HepG2 (cell line): Measurements from ENCODE around the gene HDGFL2. TPM values are rescaled to one million over a fixed set of nuclear protein-coding genes. Genes with fewer than 3 reads are reported as not detected.

ENCODE experiments used
- ATF4 ChIP-seq, 2 experiments: fragments of 450-650 bp in 1 of 2; sonication (generic) in 1 of 2; formaldehyde crosslinking; IDR thresholded peaks; 2 replicates each; pipeline versions ENCODE4 v1.5.0 to v1.8.0; 2020 to 2022; ENCODE audit warnings: mild to moderate bottlenecking in 1 of 2, missing genetic modification reagents in 1 of 2
- CBX2 ChIP-seq, 2 experiments: fragments of 200-600 bp in 1 of 2; sonication (generic); formaldehyde crosslinking in 1 of 2; IDR thresholded peaks; 2 replicates each; pipeline versions ENCODE4 v1.7.0 to v1.8.1; 2018 to 2022; ENCODE audit warnings: low read depth in 2 of 2, low read length in 1 of 2, mild to moderate bottlenecking in 1 of 2, missing genetic modification reagents in 1 of 2
- MEIS1 ChIP-seq: sonication (generic); formaldehyde crosslinking; IDR thresholded peaks from 2 replicates; pipeline ENCODE4 v1.9.0; 2021; ENCODE audit warnings: mild to moderate bottlenecking, missing genetic modification reagents, moderate library complexity, borderline replicate concordance
- MEIS2 ChIP-seq: sonication (generic); formaldehyde crosslinking; IDR thresholded peaks from 2 replicates; pipeline ENCODE4 v1.9.0; 2021; ENCODE audit warnings: mild to moderate bottlenecking, missing genetic modification reagents
- NFIC ChIP-seq: IDR thresholded peaks from 2 replicates; pipeline ENCODE4 v1.6.1; 2012; ENCODE audit warnings: mild to moderate bottlenecking, low read length, inconsistent platforms
- NONO ChIP-seq, 2 experiments: fragments of 450-650 bp in 1 of 2; sonication (generic) in 1 of 2; formaldehyde crosslinking in 1 of 2; IDR thresholded peaks in 1 of 2; conservative IDR thresholded peaks in 1 of 2; 2 replicates each; pipeline versions ENCODE4 v1.6.1 to v1.8.0; 2017 to 2022; ENCODE audit warnings: mild to moderate bottlenecking in 1 of 2, missing genetic modification reagents in 1 of 2, moderate library complexity in 1 of 2
- RNF219 ChIP-seq: sonication (generic); formaldehyde crosslinking; IDR thresholded peaks from 2 replicates; pipeline ENCODE4 v1.5.0; 2020; ENCODE audit warnings: mild to moderate bottlenecking, missing genetic modification reagents
- SMARCE1 ChIP-seq: fragments of 450-650 bp; IDR thresholded peaks from 2 replicates; pipeline ENCODE4 v1.6.1; 2017; ENCODE audit warnings: borderline replicate concordance
- YY1 ChIP-seq: IDR thresholded peaks from 2 replicates; pipeline ENCODE4 v1.6.1; 2011; ENCODE audit warnings: low read length, low read depth, moderate library complexity, mild to moderate bottlenecking; ENCODE audit not compliant: insufficient read depth, insufficient replicate concordance
- ZKSCAN8 ChIP-seq: IDR thresholded peaks from 2 replicates; pipeline ENCODE4 v1.6.1; 2016; ENCODE audit warnings: borderline replicate concordance, missing genetic modification reagents, missing compliant biosample characterization
- ZMYM2 ChIP-seq: sonication (generic); formaldehyde crosslinking; IDR thresholded peaks from 2 replicates; pipeline ENCODE4 v1.8.0; 2022; ENCODE audit warnings: mild to moderate bottlenecking, missing genetic modification reagents
- ZNF296 ChIP-seq: sonication (generic); formaldehyde crosslinking; conservative IDR thresholded peaks from 2 replicates; pipeline ENCODE4 v1.5.0; 2020; ENCODE audit warnings: mild to moderate bottlenecking, missing genetic modification reagents
- ZNF331 ChIP-seq: sonication (generic); formaldehyde crosslinking; IDR thresholded peaks from 2 replicates; pipeline ENCODE4 v1.4.0; 2020; ENCODE audit warnings: missing genetic modification reagents
- ZNF430 ChIP-seq: sonication (generic); formaldehyde crosslinking; IDR thresholded peaks from 2 replicates; pipeline ENCODE4 v1.9.0; 2021; ENCODE audit warnings: mild to moderate bottlenecking, missing genetic modification reagents
- ZNF598 ChIP-seq: sonication (generic); formaldehyde crosslinking; IDR thresholded peaks from 2 replicates; pipeline ENCODE4 v1.5.1; 2020; ENCODE audit warnings: mild to moderate bottlenecking, missing genetic modification reagents, borderline replicate concordance
- ZNF878 ChIP-seq: sonication (generic); formaldehyde crosslinking; IDR thresholded peaks from 2 replicates; pipeline ENCODE4 v1.8.1; 2023; ENCODE audit warnings: mild to moderate bottlenecking, missing genetic modification reagents, moderate library complexity
- polyA plus RNA-seq, 8 experiments: library from polyadenylated mRNA; depleted of rRNA in 3 of 8; stranded (reverse) in 7 of 8; unstranded in 1 of 8; fragments of >200 nt; fragmentation: Illumina TruSeq in 4 of 8; extraction: Trizol in 4 of 8; gene quantifications; 2 replicates each; pipeline versions ENCODE4 v1.2.1 to v1.2.3, GENCODE V29; 2011 to 2016; ENCODE audit warnings: low read depth in 4 of 8, missing spikeins in 1 of 8, mixed read lengths in 1 of 8; ENCODE audit not compliant: insufficient read depth in 1 of 8
- total RNA-seq, 5 experiments: library from RNA; depleted of rRNA; stranded (reverse); fragments of >200 nt; fragmentation: Illumina TruSeq; extraction: Trizol; gene quantifications; 2 replicates each; pipeline ENCODE4 v1.2.3, GENCODE V29; 2016; ENCODE audit warnings: low read depth in 1 of 5
- TF ChIP-seq, protein P1 (sequence below): sonication (generic); formaldehyde crosslinking; IDR thresholded peaks from 2 replicates; pipeline ENCODE4 v1.8.0; 2023; ENCODE audit warnings: mild to moderate bottlenecking, missing genetic modification reagents
- TF ChIP-seq, protein P2 (sequence below): sonication (generic); formaldehyde crosslinking; IDR thresholded peaks from 2 replicates; pipeline ENCODE4 v1.5.0; 2020; ENCODE audit warnings: missing genetic modification reagents
- TF ChIP-seq, protein P3 (sequence below): sonication (generic); formaldehyde crosslinking; IDR thresholded peaks from 2 replicates; pipeline ENCODE4 v1.4.0; 2020; ENCODE audit warnings: mild to moderate bottlenecking, missing genetic modification reagents
- TF ChIP-seq, protein P4 (sequence below): sonication (generic); formaldehyde crosslinking; IDR thresholded peaks from 2 replicates; pipeline ENCODE4 v1.5.1; 2020; ENCODE audit warnings: mild to moderate bottlenecking, missing genetic modification reagents, borderline replicate concordance

HDGFL2 gene
- total and polyA plus RNA-seq, 2 of the 13 experiments (the other 11 are each of a cell fraction or from before 2014, with no cell fraction given) = 20.0 to 51.1 TPM

- no peak for TF ChIP-seq ZNF598 (CRISPR knock-in tag)
- TF ChIP-seq, protein P1, sequence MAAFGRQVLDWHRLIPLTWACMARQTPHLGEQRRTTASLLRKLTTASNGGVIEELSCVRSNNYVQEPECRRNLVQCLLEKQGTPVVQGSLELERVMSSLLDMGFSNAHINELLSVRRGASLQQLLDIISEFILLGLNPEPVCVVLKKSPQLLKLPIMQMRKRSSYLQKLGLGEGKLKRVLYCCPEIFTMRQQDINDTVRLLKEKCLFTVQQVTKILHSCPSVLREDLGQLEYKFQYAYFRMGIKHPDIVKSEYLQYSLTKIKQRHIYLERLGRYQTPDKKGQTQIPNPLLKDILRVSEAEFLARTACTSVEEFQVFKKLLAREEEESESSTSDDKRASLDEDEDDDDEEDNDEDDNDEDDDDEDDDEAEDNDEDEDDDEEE = no peak
- no peak for TF ChIP-seq NONO (IDR thresholded peaks at IDR 0.05)
- peak; percentile 62; the same call in 1 of the 2 replicates for TF ChIP-seq NONO (CRISPR knock-in tag; conservative IDR thresholded peaks at IDR 0.05)
- no peak; the same call in 1 of the 2 replicates for TF ChIP-seq MEIS2 (CRISPR knock-in tag)
- TF ChIP-seq ZNF331 (CRISPR knock-in tag) = 0 out of 2 replicates have a peak, but pooled peaks have one; percentile 22
- TF ChIP-seq ZKSCAN8 (CRISPR knock-in tag) = peak; percentile 42; the same call in 1 of the 2 replicates
- no peak for TF ChIP-seq MEIS1 (CRISPR knock-in tag)
- no peak for TF ChIP-seq ZMYM2 (CRISPR knock-in tag)
- no peak for TF ChIP-seq NFIC
- TF ChIP-seq SMARCE1 = no peak
- TF ChIP-seq ZNF878 = no peak
- TF ChIP-seq ZNF430 (CRISPR knock-in tag) = peak; percentile 55; the same call in 1 of the 2 replicates
- no peak for TF ChIP-seq CBX2 (IDR thresholded peaks at IDR 0.05; ENCODE audit: low read depth, low read length)
- TF ChIP-seq CBX2 (CRISPR knock-in tag; IDR thresholded peaks at IDR 0.05; ENCODE audit: low read depth) = no peak
- TF ChIP-seq, protein P2, sequence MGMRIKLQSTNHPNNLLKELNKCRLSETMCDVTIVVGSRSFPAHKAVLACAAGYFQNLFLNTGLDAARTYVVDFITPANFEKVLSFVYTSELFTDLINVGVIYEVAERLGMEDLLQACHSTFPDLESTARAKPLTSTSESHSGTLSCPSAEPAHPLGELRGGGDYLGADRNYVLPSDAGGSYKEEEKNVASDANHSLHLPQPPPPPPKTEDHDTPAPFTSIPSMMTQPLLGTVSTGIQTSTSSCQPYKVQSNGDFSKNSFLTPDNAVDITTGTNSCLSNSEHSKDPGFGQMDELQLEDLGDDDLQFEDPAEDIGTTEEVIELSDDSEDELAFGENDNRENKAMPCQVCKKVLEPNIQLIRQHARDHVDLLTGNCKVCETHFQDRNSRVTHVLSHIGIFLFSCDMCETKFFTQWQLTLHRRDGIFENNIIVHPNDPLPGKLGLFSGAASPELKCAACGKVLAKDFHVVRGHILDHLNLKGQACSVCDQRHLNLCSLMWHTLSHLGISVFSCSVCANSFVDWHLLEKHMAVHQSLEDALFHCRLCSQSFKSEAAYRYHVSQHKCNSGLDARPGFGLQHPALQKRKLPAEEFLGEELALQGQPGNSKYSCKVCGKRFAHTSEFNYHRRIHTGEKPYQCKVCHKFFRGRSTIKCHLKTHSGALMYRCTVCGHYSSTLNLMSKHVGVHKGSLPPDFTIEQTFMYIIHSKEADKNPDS (CRISPR knock-in tag) = no peak
- TF ChIP-seq ZNF296 (CRISPR knock-in tag) = no peak
- TF ChIP-seq RNF219 (CRISPR knock-in tag) = no peak
- TF ChIP-seq, protein P3, sequence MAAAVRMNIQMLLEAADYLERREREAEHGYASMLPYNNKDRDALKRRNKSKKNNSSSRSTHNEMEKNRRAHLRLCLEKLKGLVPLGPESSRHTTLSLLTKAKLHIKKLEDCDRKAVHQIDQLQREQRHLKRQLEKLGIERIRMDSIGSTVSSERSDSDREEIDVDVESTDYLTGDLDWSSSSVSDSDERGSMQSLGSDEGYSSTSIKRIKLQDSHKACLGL (CRISPR knock-in tag) = no peak
- TF ChIP-seq ATF4 (CRISPR knock-in tag; IDR thresholded peaks at IDR 0.05) = no peak
- peak; percentile 69 for TF ChIP-seq YY1
- TF ChIP-seq, protein P4, sequence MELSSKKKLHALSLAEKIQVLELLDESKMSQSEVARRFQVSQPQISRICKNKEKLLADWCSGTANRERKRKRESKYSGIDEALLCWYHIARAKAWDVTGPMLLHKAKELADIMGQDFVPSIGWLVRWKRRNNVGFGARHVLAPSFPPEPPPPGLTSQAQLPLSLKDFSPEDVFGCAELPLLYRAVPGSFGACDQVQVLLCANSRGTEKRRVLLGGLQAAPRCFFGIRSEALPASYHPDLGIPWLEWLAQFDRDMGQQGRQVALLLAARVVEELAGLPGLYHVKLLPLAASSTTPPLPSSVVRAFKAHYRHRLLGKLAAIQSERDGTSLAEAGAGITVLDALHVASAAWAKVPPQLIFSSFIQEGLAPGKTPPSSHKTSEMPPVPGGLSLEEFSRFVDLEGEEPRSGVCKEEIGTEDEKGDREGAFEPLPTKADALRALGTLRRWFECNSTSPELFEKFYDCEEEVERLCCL = no peak
These were observed 14.3 kb upstream of the HDGFL2 start, which contains the start of gene UBXN6 (continued) for GRCh38 chr19:4457654-4458395.
